Uterus (tissue), 2 donors: ENCODE results near the gene GALNT2.

Experiments used
- CTCF ChIP-seq, 4 experiments: fragments of 200-600 bp in 2 of 4; fragments of 450-650 bp in 2 of 4; sonication (generic) in 2 of 4; IDR thresholded peaks; one replicate each; pipeline ENCODE4 v1.5.1; 2016 to 2019; ENCODE audit warnings: antibody characterized with exemption in 4 of 4, mild to moderate bottlenecking in 2 of 4, moderate library complexity in 1 of 4
- POLR2A ChIP-seq, 2 donors: fragments of 450-650 bp; IDR thresholded peaks; one replicate each; pipeline ENCODE4 v1.6.1; 2016; ENCODE audit warnings: antibody characterized with exemption in 2 of 2, mild to moderate bottlenecking in 1 of 2, moderate library complexity in 1 of 2

DNA sequence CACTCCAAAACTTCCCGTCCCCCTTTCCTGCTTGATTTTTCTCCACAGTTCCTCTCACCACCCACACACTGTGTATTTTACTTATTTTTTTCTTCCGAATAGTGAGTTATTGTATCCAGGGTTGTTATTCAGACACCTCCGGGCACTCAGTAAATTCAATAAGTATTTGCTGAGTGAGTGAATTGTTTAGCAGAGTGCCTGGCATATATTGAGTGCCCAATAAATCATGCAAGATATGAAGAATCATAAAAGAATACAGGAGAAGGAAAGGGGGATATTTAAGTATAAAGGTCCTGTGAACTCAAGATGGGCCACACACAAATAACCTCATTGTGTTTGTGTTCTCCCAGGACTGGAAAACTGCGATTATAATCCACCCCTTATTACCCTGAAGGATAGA, 139.9 kb downstream of the GALNT2 start:
- TF ChIP-seq CTCF (IDR thresholded peaks at IDR 0.05) (no peak), POLR2A (IDR thresholded peaks at IDR 0.05) (no peak)
